PFSK-1 (cell line): ENCODE results near the gene TPSD1.

ENCODE experiments used
- FOXP2 ChIP-seq: optimal IDR thresholded peaks from 2 replicates; pipeline ENCODE3; 2011; ENCODE audit warnings: borderline replicate concordance, control low read depth, inconsistent platforms; ENCODE audit not compliant: insufficient read depth; ENCODE audit errors: extremely low read length, extremely low read depth
- POLR2AphosphoS5 ChIP-seq: IDR thresholded peaks from 2 replicates; pipeline ENCODE4 v1.6.1; 2012; ENCODE audit warnings: low read depth, mild to moderate bottlenecking, control low read depth, low read length, moderate library complexity
- SIN3A ChIP-seq: IDR thresholded peaks from 2 replicates; pipeline ENCODE4 v1.6.1; 2012; ENCODE audit warnings: mild to moderate bottlenecking, low read length, moderate library complexity, borderline replicate concordance; ENCODE audit not compliant: insufficient read depth
- TAF1 ChIP-seq: IDR thresholded peaks from 2 replicates; pipeline ENCODE4 v1.6.1; 2012; ENCODE audit warnings: low read length, control low read depth, borderline replicate concordance; ENCODE audit not compliant: insufficient read depth
- TF ChIP-seq, protein P1 (sequence below), 2 experiments: IDR thresholded peaks; 2 replicates each; pipeline versions ENCODE4 v1.6.1 to v1.8.0; 2011 to 2012; ENCODE audit warnings: low read depth in 2 of 2, low read length in 2 of 2, control low read depth in 1 of 2, inconsistent platforms in 1 of 2, mild to moderate bottlenecking in 1 of 2, moderate library complexity in 1 of 2; ENCODE audit not compliant: insufficient read depth in 1 of 2

DNA sequence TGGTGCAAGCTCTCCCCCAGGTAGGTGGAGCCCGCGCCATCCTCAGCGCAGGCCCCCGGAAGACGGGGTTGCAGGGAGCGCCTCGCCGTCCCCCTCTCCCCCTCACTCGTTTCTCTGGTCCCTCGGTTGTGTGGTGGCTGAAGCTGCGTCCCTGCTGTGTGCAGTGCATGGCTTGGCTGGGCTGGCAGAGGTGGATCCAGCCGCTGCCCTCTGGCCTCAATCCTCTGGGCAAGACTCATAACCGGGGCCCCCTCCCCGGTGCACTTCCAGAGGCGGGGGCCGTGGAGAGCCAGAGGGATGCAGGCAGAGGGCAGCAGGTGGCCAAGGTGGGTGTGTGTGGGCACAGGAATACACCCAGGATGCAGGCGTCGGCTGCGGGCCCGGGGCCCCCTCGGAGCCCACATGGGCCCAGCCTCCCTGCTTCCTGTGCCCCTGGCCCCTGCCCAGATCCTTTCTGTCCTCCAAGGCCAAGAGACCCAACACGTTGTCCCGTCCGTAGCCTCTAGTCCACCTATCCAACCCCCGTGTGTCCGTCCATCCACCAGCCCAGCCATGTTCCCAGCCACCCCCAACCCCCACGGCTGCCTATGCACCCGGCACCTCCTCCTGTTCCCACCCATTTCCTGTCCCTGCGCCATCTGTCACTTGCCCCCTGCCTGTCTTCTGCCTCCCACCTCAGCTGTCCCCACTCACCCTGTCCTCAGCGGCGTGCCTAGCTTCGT, 40.1 kb upstream of the TPSD1 start:
- TF ChIP-seq, protein P1, sequence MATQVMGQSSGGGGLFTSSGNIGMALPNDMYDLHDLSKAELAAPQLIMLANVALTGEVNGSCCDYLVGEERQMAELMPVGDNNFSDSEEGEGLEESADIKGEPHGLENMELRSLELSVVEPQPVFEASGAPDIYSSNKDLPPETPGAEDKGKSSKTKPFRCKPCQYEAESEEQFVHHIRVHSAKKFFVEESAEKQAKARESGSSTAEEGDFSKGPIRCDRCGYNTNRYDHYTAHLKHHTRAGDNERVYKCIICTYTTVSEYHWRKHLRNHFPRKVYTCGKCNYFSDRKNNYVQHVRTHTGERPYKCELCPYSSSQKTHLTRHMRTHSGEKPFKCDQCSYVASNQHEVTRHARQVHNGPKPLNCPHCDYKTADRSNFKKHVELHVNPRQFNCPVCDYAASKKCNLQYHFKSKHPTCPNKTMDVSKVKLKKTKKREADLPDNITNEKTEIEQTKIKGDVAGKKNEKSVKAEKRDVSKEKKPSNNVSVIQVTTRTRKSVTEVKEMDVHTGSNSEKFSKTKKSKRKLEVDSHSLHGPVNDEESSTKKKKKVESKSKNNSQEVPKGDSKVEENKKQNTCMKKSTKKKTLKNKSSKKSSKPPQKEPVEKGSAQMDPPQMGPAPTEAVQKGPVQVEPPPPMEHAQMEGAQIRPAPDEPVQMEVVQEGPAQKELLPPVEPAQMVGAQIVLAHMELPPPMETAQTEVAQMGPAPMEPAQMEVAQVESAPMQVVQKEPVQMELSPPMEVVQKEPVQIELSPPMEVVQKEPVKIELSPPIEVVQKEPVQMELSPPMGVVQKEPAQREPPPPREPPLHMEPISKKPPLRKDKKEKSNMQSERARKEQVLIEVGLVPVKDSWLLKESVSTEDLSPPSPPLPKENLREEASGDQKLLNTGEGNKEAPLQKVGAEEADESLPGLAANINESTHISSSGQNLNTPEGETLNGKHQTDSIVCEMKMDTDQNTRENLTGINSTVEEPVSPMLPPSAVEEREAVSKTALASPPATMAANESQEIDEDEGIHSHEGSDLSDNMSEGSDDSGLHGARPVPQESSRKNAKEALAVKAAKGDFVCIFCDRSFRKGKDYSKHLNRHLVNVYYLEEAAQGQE (IDR thresholded peaks at IDR 0.05; ENCODE audit: insufficient read depth in 1 of 2, low read depth in 2 of 2, low read length in 2 of 2) = no peak
- TF ChIP-seq TAF1 (no peak), POLR2AphosphoS5 (no peak), FOXP2 (no peak), SIN3A (no peak)
